ENCODE measurements around the gene SOWAHA. TPM values are rescaled to one million over a fixed set of nuclear protein-coding genes. Genes with fewer than 3 reads are reported as not detected.

SOWAHA gene
- total RNA-seq, 1 experiment from 2014 or later, result 0.39 TPM

DNA sequence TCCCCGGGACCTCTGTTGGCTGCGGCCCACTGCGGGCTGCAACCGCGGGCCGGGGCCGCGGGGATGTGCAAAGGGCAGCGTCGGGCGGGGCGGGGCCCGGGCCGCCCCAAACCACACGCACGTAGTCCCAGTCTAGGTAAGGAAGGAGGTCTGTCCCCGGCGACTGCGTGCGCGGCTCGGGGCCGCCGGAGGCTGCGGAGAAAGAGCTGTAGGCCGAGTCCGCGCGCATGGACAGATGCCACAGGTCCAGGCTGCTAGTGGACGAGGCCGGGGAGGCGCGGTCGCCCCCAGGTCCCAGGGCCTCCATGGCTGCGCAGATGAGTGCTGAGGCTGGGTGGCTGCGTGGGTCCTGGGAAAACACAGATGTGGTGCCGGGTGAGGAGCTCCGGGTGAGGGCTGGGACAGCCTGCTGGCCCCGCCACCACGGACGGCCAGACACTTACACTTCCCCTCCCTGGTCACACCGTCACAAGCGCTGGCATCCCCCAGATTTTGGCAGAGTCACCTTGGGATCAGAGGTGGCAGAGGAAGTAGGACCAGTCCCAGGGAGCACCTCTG is 12.8 kb downstream of the SOWAHA start:
- H3K9ac ChIP-seq (ENCODE audit: low read length), result no peak overlapping the region
- POLR2A ChIA-PET, result no interaction called here
- H3K9me3 ChIP-seq (ENCODE audit: control insufficient read depth in 1 of 2, insufficient read depth in 1 of 2, low read depth in 1 of 2, low read length in 2 of 2), result no peaks in the 10 kb centered on the region
- CTCF ChIA-PET, result no interaction called here
- RAD21 ChIA-PET (ENCODE audit: low non-redundant PET in 1 of 2, low total read pairs in 2 of 2, uncharacterized antibody in 2 of 2, unreplicated experiment in 2 of 2), result no interaction called here
- H3K4me2 ChIP-seq (ENCODE audit: low read length), result no peak overlapping the region
- H3K9me2 ChIP-seq (ENCODE audit: insufficient read depth), result no peaks in the 10 kb centered on the region
- H3K27ac ChIP-seq (ENCODE audit: low read depth, low read length), result no peak overlapping the region
- H3K79me2 ChIP-seq (ENCODE audit: insufficient read depth, low read length), result peaks cover 6% of the 10 kb centered on the region; the same call in 1 of the 2 replicates
- no TSS peak for BruUV-seq (replicated peaks)
- no peak overlapping the region for H3K4me3 ChIP-seq (replicated peaks in 1 of 2; ENCODE audit: low read depth in 1 of 2, low read length in 2 of 2)
- DNase-seq (ENCODE audit: low read depth, low spot score), result no peak
- intact Hi-C loops (cut with micrococcal nuclease), result no loop called here
- no peak for ATAC-seq
- H3K27me3 ChIP-seq (ENCODE audit: insufficient read depth, low read length), result no peaks in the 10 kb centered on the region
- no peak for TF ChIP-seq ATF3 (IDR thresholded peaks at IDR 0.05)
- no peak for TF ChIP-seq SIN3A (IDR thresholded peaks at IDR 0.05; ENCODE audit: low read depth)
- TF ChIP-seq EZH2phosphoT487 (IDR thresholded peaks at IDR 0.05; ENCODE audit: borderline replicate concordance), result no peak
- TF ChIP-seq RAD21 (IDR thresholded peaks at IDR 0.05; ENCODE audit: low read depth), result no peak
- no peak for TF ChIP-seq EGR1 (IDR thresholded peaks at IDR 0.05; ENCODE audit: low read depth)
- no peak for TF ChIP-seq POLR2A (IDR thresholded peaks at IDR 0.05; ENCODE audit: borderline replicate concordance, extremely low read depth, insufficient read depth, insufficient read length)
- no peak for TF ChIP-seq FOSL1 (IDR thresholded peaks at IDR 0.05; ENCODE audit: low read depth)
- no peak for TF ChIP-seq REST (IDR thresholded peaks at IDR 0.05; ENCODE audit: low read depth)
- TF ChIP-seq, protein P1, sequence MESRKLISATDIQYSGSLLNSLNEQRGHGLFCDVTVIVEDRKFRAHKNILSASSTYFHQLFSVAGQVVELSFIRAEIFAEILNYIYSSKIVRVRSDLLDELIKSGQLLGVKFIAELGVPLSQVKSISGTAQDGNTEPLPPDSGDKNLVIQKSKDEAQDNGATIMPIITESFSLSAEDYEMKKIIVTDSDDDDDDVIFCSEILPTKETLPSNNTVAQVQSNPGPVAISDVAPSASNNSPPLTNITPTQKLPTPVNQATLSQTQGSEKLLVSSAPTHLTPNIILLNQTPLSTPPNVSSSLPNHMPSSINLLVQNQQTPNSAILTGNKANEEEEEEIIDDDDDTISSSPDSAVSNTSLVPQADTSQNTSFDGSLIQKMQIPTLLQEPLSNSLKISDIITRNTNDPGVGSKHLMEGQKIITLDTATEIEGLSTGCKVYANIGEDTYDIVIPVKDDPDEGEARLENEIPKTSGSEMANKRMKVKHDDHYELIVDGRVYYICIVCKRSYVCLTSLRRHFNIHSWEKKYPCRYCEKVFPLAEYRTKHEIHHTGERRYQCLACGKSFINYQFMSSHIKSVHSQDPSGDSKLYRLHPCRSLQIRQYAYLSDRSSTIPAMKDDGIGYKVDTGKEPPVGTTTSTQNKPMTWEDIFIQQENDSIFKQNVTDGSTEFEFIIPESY (IDR thresholded peaks at IDR 0.05; ENCODE audit: extremely low read depth, insufficient replicate concordance, low read length), result no peak
- TF ChIP-seq CBX3 (IDR thresholded peaks at IDR 0.05; ENCODE audit: low read depth), result no peak
- no peak for TF ChIP-seq TCF7L2 (IDR thresholded peaks at IDR 0.05; ENCODE audit: borderline replicate concordance, extremely low read depth, insufficient read depth, insufficient read length)
- TF ChIP-seq JUND (IDR thresholded peaks at IDR 0.05), result no peak
- no peak for TF ChIP-seq EZH2 (IDR thresholded peaks at IDR 0.05)
- no peak for TF ChIP-seq YY1 (IDR thresholded peaks at IDR 0.05; ENCODE audit: extremely low read depth, insufficient replicate concordance, low read depth, low read length)
- no peak for TF ChIP-seq SP1 (IDR thresholded peaks at IDR 0.05; ENCODE audit: low read depth)
- H2AFZ ChIP-seq (ENCODE audit: low read depth, low read length, poor library complexity, severe bottlenecking), result no peak overlapping the region
- no peaks in the 10 kb centered on the region for H4K20me1 ChIP-seq (ENCODE audit: insufficient read depth)
- H3K4me1 ChIP-seq (ENCODE audit: control insufficient read depth in 1 of 2, insufficient read depth in 2 of 2, low read length in 2 of 2), result peaks cover 9 to 14% of the 10 kb centered on the region in 2 experiments; a peak in 3 of 4 replicates
- no peaks in the 10 kb centered on the region for H3K36me3 ChIP-seq (ENCODE audit: control insufficient read depth in 1 of 2, insufficient read depth in 2 of 2, low read length in 2 of 2)

Measured in HCT116 (cell line).